ENCODE measurements around the gene RAMP2.
A peak's percentile ranks its signal among the peaks of the same experiment; 100 is the strongest.
"Not testable (repeated sequence)": the region's sequence is repeated elsewhere in the genome, so short reads cannot be mapped to it uniquely, and the experiment has no call there.

Gene RAMP2

GRCh38 chr17:42754782-42755181 lies 6.2 kb upstream of the RAMP2 start:
- no peak for DNase-seq (ENCODE audit: low read depth)
- no peak overlapping the region for H3K4me3 ChIP-seq (ENCODE audit: low read length)
- no peak for TF ChIP-seq CTCF (conservative IDR thresholded peaks at IDR 0.05; ENCODE audit: low read length)

GRCh38 chr17:42759982-42760651 lies 910 bp upstream of the RAMP2 start:
- no peak for TF ChIP-seq CTCF (conservative IDR thresholded peaks at IDR 0.05; ENCODE audit: low read length)
- no peak for DNase-seq (ENCODE audit: low read depth)
- H3K4me3 ChIP-seq (ENCODE audit: low read length): no peak overlapping the region

GRCh38 chr17:42761638-42762037 lies 611 bp downstream of the RAMP2 start:
- no peak for TF ChIP-seq CTCF (conservative IDR thresholded peaks at IDR 0.05; ENCODE audit: low read length)
- DNase-seq (ENCODE audit: low read depth): no peak
- H3K4me3 ChIP-seq (ENCODE audit: low read length): peak overlapping the region; percentile 41; the same call in 1 of the 2 replicates

- H3K4me3 ChIP-seq (ENCODE audit: low read length): no peak overlapping the region
- no peak for DNase-seq (ENCODE audit: low read depth)
- no peak for TF ChIP-seq CTCF (conservative IDR thresholded peaks at IDR 0.05; ENCODE audit: low read length)
Measured at GRCh38 chr17:42766124-42766523, 5.1 kb downstream of the RAMP2 start.

GRCh38 chr17:42767512-42767911 lies 6.5 kb downstream of the RAMP2 start:
- no peak for TF ChIP-seq CTCF (conservative IDR thresholded peaks at IDR 0.05; ENCODE audit: low read length)
- no peak overlapping the region for H3K4me3 ChIP-seq (ENCODE audit: low read length)
- no peak for DNase-seq (ENCODE audit: low read depth)

- DNase-seq (ENCODE audit: low read depth); H3K4me3 ChIP-seq (ENCODE audit: low read length): not testable (repeated sequence)
Measured at GRCh38 chr17:42768006-42768405, 7.0 kb downstream of the RAMP2 start.

GRCh38 chr17:42769964-42770363 lies 8.9 kb downstream of the RAMP2 start:
- not testable (repeated sequence) for DNase-seq (ENCODE audit: low read depth); H3K4me3 ChIP-seq (ENCODE audit: low read length)

GRCh38 chr17:42772945-42773289 lies 11.9 kb downstream of the RAMP2 start:
- TF ChIP-seq CTCF (conservative IDR thresholded peaks at IDR 0.05; ENCODE audit: low read length): no peak
- H3K4me3 ChIP-seq (ENCODE audit: low read length): peak overlapping the region; percentile 97
- DNase-seq (ENCODE audit: low read depth): no peak
